ENCODE data around the gene WAC. TPM values are rescaled to one million over a fixed set of nuclear protein-coding genes. Genes with fewer than 3 reads are reported as not detected.
"Not testable (repeated sequence)": the region's sequence is repeated elsewhere in the genome, so short reads cannot be mapped to it uniquely, and the experiment has no call there.

Gene WAC
- total RNA-seq, 2 donors from 2014 or later = 133 TPM

GRCh38 chr10:28496017-28496416 is 36.9 kb upstream of the WAC start:
- Mint-ChIP-seq H3K9me3 (peaks cover 3% of the 10 kb centered on the region), H3K36me3 (ENCODE audit: low read depth) (no peaks in the 10 kb centered on the region), H3K27ac (no peak overlapping the region), H3K4me3 (no peak overlapping the region), H3K27me3 (ENCODE audit: insufficient read depth) (no peaks in the 10 kb centered on the region), H3K4me1 (peaks cover 20% of the 10 kb centered on the region)
- H3K36me3 ChIP-seq (ENCODE audit: control insufficient read depth, insufficient read depth, low read length) = no peaks in the 10 kb centered on the region
- 93% methylated on average over 3 of the region's 3 CpGs; no CpG with 5 or more reads in 1 of the 2 experiments for WGBS, 2 experiments (ENCODE audit: insufficient coverage in 1 of 2, insufficient read length in 1 of 2)
- H3K27me3 ChIP-seq (ENCODE audit: control insufficient read depth, insufficient read depth, low read length, poor library complexity, severe bottlenecking) = no peaks in the 10 kb centered on the region
- DNase-seq = no peak
- H3K9ac ChIP-seq (ENCODE audit: extremely low read depth, low read length, poor library complexity, severe bottlenecking) = no peak overlapping the region
- H3K4me1 ChIP-seq (ENCODE audit: control insufficient read depth, insufficient read depth, low read length) = no peaks in the 10 kb centered on the region
- H3K27ac ChIP-seq (ENCODE audit: low read depth, low read length) = no peak overlapping the region
- no peak for TF ChIP-seq CTCF (conservative IDR thresholded peaks at IDR 0.05)
- no peak overlapping the region for H3K4me3 ChIP-seq (ENCODE audit: low read length)
- peaks cover 6% of the 10 kb centered on the region for H3K9me3 ChIP-seq (ENCODE audit: control insufficient read depth, low read length)

GRCh38 chr10:28496481-28496961 is 36.4 kb upstream of the WAC start:
- H3K27ac ChIP-seq (ENCODE audit: low read depth, low read length) = no peak overlapping the region

GRCh38 chr10:28497313-28498126 is 35.4 kb upstream of the WAC start:
- Mint-ChIP-seq H3K27ac (no peak overlapping the region), H3K36me3 (ENCODE audit: low read depth) (no peaks in the 10 kb centered on the region), H3K27me3 (ENCODE audit: insufficient read depth) (peaks cover 3% of the 10 kb centered on the region), H3K4me1 (peaks cover 20% of the 10 kb centered on the region), H3K9me3 (peaks cover 3% of the 10 kb centered on the region), H3K4me3 (no peak overlapping the region)
- 93 to 95% methylated on average over 2 to 3 of the region's 3 CpGs for WGBS, 2 experiments (ENCODE audit: insufficient coverage in 1 of 2, insufficient read length in 1 of 2)
- no peak for TF ChIP-seq CTCF (conservative IDR thresholded peaks at IDR 0.05)
- no peak for DNase-seq
- Histone ChIP-seq H3K27ac (ENCODE audit: low read depth, low read length) (no peak overlapping the region), H3K9ac (ENCODE audit: extremely low read depth, low read length, poor library complexity, severe bottlenecking) (no peak overlapping the region), H3K4me3 (ENCODE audit: low read length) (no peak overlapping the region), H3K27me3 (ENCODE audit: control insufficient read depth, insufficient read depth, low read length, poor library complexity, severe bottlenecking) (no peaks in the 10 kb centered on the region), H3K36me3 (ENCODE audit: control insufficient read depth, insufficient read depth, low read length) (no peaks in the 10 kb centered on the region), H3K9me3 (ENCODE audit: control insufficient read depth, low read length) (peaks cover 6% of the 10 kb centered on the region), H3K4me1 (ENCODE audit: control insufficient read depth, insufficient read depth, low read length) (no peaks in the 10 kb centered on the region)

More at GRCh38 chr10:28496481-28496961, 36.4 kb upstream of the WAC start:
- Histone ChIP-seq H3K9ac (ENCODE audit: extremely low read depth, low read length, poor library complexity, severe bottlenecking) (no peak overlapping the region), H3K27me3 (ENCODE audit: control insufficient read depth, insufficient read depth, low read length, poor library complexity, severe bottlenecking) (no peaks in the 10 kb centered on the region), H3K36me3 (ENCODE audit: control insufficient read depth, insufficient read depth, low read length) (no peaks in the 10 kb centered on the region), H3K9me3 (ENCODE audit: control insufficient read depth, low read length) (peaks cover 6% of the 10 kb centered on the region), H3K4me1 (ENCODE audit: control insufficient read depth, insufficient read depth, low read length) (no peaks in the 10 kb centered on the region), H3K4me3 (ENCODE audit: low read length) (no peak overlapping the region)
- no peak for TF ChIP-seq CTCF (conservative IDR thresholded peaks at IDR 0.05)
- WGBS, 2 experiments (ENCODE audit: insufficient coverage in 1 of 2, insufficient read length in 1 of 2) = 89 to 95% methylated on average over 2 of the region's 2 CpGs
- Mint-ChIP-seq H3K9me3 (peaks cover 3% of the 10 kb centered on the region), H3K4me3 (no peak overlapping the region), H3K4me1 (peaks cover 20% of the 10 kb centered on the region), H3K27me3 (ENCODE audit: insufficient read depth) (no peaks in the 10 kb centered on the region), H3K27ac (no peak overlapping the region), H3K36me3 (ENCODE audit: low read depth) (no peaks in the 10 kb centered on the region)
- DNase-seq = no peak

- not testable (repeated sequence) for H3K4me3 Mint-ChIP-seq; H3K36me3 ChIP-seq (ENCODE audit: control insufficient read depth, insufficient read depth, low read length); H3K27ac Mint-ChIP-seq; DNase-seq; H3K27ac ChIP-seq (ENCODE audit: low read depth, low read length); H3K4me3 ChIP-seq (ENCODE audit: low read length); H3K27me3 Mint-ChIP-seq (ENCODE audit: insufficient read depth); H3K36me3 Mint-ChIP-seq (ENCODE audit: low read depth); H3K9me3 ChIP-seq (ENCODE audit: control insufficient read depth, low read length); H3K27me3 ChIP-seq (ENCODE audit: control insufficient read depth, insufficient read depth, low read length, poor library complexity, severe bottlenecking); H3K4me1 ChIP-seq (ENCODE audit: control insufficient read depth, insufficient read depth, low read length); H3K9me3 Mint-ChIP-seq; H3K9ac ChIP-seq (ENCODE audit: extremely low read depth, low read length, poor library complexity, severe bottlenecking)
- 86 to 88% methylated on average over 4 to 5 of the region's 5 CpGs for WGBS, 2 experiments (ENCODE audit: insufficient coverage in 1 of 2, insufficient read length in 1 of 2)
- H3K4me1 Mint-ChIP-seq = peaks cover 15% of the 10 kb centered on the region
Measured at GRCh38 chr10:28500203-28500602, 32.7 kb upstream of the WAC start.

Measured in endodermal cell (in vitro differentiated cells).